Mucosa of gallbladder (tissue), 1 donor: Measurements from ENCODE around the gene SH3RF2. TPM values are rescaled to one million over a fixed set of nuclear protein-coding genes. Genes with fewer than 3 reads are reported as not detected.
A peak's percentile ranks its signal among the peaks of the same experiment; 100 is the strongest.

Experiments used
- DNase-seq: peaks from one replicate; pipeline ENCODE4 v3.0.0-alpha.2; 2020; ENCODE audit warnings: low spot score
- total RNA-seq: library from RNA; stranded (reverse); gene quantifications from one replicate; pipeline ENCODE4 v1.2.1, GENCODE V29; 2021
- donor health status: DM: no; HTN: no; CAD: no.

SH3RF2 gene
- total RNA-seq, 1 donor from 2014 or later, result 106 TPM

- DNase-seq, result no peak
These were observed 106.4 kb downstream of the SH3RF2 start for GRCh38 chr5:146042628-146043279.

GRCh38 chr5:146043722-146044121 is 107.3 kb downstream of the SH3RF2 start:
- DNase-seq, result no peak

- peak; percentile 40 for DNase-seq
These were observed 111.0 kb downstream of the SH3RF2 start for GRCh38 chr5:146047396-146047795.

GRCh38 chr5:146048994-146049703 is 112.8 kb downstream of the SH3RF2 start:
- DNase-seq, result peak; percentile 64

GRCh38 chr5:146049704-146050026 is 113.3 kb downstream of the SH3RF2 start:
- DNase-seq, result no peak

GRCh38 chr5:146050086-146050485 is 113.7 kb downstream of the SH3RF2 start:
- DNase-seq, result no peak

GRCh38 chr5:146051678-146052077 is 115.3 kb downstream of the SH3RF2 start:
- DNase-seq, result no peak

- no peak for DNase-seq
These were observed 116.4 kb downstream of the SH3RF2 start for GRCh38 chr5:146052780-146053179.

GRCh38 chr5:146055432-146055831 is 119.1 kb downstream of the SH3RF2 start:
- no peak for DNase-seq

- DNase-seq, result no peak
These were observed 123.3 kb downstream of the SH3RF2 start for GRCh38 chr5:146059460-146060220.

- no peak for DNase-seq
These were observed 123.8 kb downstream of the SH3RF2 start for GRCh38 chr5:146060221-146060585.

GRCh38 chr5:146066968-146067367 is 130.6 kb downstream of the SH3RF2 start:
- no peak for DNase-seq

- DNase-seq, result no peak
These were observed 131.8 kb downstream of the SH3RF2 start for GRCh38 chr5:146068206-146068605.

- DNase-seq, result no peak
These were observed 132.8 kb downstream of the SH3RF2 start for GRCh38 chr5:146068977-146069779.

GRCh38 chr5:146069780-146070099 is 133.4 kb downstream of the SH3RF2 start:
- DNase-seq, result no peak

GRCh38 chr5:146070746-146071145 is 134.4 kb downstream of the SH3RF2 start:
- DNase-seq, result no peak

GRCh38 chr5:146071171-146071570 is 134.8 kb downstream of the SH3RF2 start:
- DNase-seq, result no peak

GRCh38 chr5:146072595-146072994 is 136.2 kb downstream of the SH3RF2 start:
- DNase-seq, result no peak

- DNase-seq, result peak; percentile 42
These were observed 137.0 kb downstream of the SH3RF2 start for GRCh38 chr5:146073239-146073900.

- no peak for DNase-seq
These were observed 139.7 kb downstream of the SH3RF2 start for GRCh38 chr5:146076028-146076427.

GRCh38 chr5:146076455-146076854 is 140.1 kb downstream of the SH3RF2 start:
- no peak for DNase-seq

- DNase-seq, result no peak
These were observed 142.2 kb downstream of the SH3RF2 start for GRCh38 chr5:146078566-146078965.
